Activated naive CD4-positive, alpha-beta T cell treated with anti-CD3 and anti-CD28 coated beads, Interleukin-2, amount 50 U/mL, for 72 hours (primary cell): ENCODE data around the gene MUC20. TPM values are rescaled to one million over a fixed set of nuclear protein-coding genes. Genes with fewer than 3 reads are reported as not detected.
"Not testable (repeated sequence)": the region's sequence is repeated elsewhere in the genome, so short reads cannot be mapped to it uniquely, and the experiment has no call there.

Experiments used
- ATAC-seq, 2 donors: fragments of 150-1000 bp; cut with Tn5 transposase; 2 replicates each; pipeline ENCODE4 v1.10.0; 2021; ENCODE audit warnings: mild to moderate bottlenecking in 2 of 2, moderate library complexity in 2 of 2
- DNase-seq, 2 donors: peaks; one replicate each; pipeline ENCODE4 v3.0.0; 2021 to 2022; ENCODE audit warnings: low spot score in 2 of 2
- H3K27ac Mint-ChIP-seq, 2 donors: one replicate each; pipeline ENCODE4 v1.8.0; 2022; ENCODE audit warnings: mild to moderate bottlenecking in 2 of 2, mixed read lengths in 2 of 2
- H3K36me3 Mint-ChIP-seq, 2 donors: one replicate each; pipeline ENCODE4 v1.8.0; 2022; ENCODE audit warnings: mixed read lengths in 2 of 2
- H3K9me3 Mint-ChIP-seq, 2 donors: one replicate each; pipeline ENCODE4 v1.8.0; 2022; ENCODE audit warnings: mixed read lengths in 2 of 2
- total RNA-seq, 2 donors: library from RNA; stranded (reverse); gene quantifications; one replicate each; pipeline ENCODE4 v1.2.3, GENCODE V29; 2022

Gene MUC20
- total RNA-seq, 2 donors from 2014 or later: 2.2 to 3.6 TPM

DNA sequence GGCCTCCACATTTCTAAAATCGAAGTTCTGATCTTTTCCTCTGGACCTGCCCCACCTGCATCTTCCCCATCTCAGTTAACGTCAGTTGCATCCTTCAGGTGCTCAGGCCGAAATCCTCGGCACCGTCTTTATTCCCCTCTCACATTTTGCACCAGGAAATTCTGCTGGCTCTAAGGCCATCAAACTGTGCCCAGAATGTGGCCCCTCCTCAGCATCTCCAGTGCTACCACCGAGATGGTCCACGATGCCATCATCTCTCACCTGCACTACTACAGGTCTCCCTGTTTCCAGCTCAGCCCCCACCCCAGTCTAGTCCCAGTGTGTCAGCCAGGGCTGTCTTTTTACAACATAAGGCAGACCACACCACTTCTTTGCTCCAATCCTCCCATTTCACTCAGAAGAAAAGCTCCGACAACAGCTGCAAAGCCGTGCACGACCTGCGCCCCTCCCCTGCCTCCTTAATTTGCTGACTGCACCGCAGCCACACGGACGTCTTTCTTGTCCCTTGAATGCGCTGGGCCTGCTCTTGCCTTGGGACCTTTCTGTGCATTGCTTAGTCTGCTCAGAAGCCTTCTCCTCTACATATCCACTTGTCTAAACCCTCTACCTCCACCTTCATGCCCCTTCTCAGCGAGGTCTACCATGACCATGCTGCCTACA is 14.4 kb downstream of the MUC20 start:
- DNase-seq: no peak
- Mint-ChIP-seq H3K36me3 (no peaks in the 10 kb centered on the region), H3K27ac (peak overlapping the region in 1 of 2 donors; percentile 31), H3K9me3 (no peaks in the 10 kb centered on the region)
- no peak for ATAC-seq

DNA sequence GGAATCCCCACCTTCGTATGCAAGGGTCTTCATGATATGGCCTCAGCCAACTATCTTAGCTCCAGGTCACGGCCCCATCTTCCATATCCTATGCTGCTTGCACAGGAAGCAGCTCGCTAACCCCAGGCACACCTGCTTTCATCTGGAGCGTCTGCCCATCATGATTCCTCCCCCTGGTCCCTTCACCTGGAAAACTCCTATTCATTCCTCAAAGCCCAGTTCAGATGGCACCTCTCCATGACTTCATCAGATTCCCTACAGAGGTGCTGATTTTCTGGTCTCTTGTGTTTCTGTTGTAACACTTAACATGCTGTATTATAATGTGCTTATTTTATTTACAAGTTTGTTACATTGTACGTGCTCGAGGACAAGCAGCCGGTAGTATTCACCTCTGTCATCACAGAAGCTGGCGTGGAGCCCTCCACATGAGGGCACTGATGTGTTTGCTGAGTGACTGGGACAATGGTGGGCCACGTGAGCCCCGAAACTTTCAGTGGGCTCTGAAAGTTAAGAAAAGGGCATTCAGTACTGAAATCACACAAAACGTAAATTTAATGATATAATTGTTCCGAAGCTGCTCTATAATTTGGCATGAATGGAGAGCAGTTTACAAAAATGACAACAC is 16.2 kb downstream of the MUC20 start:
- no peaks in the 10 kb centered on the region for H3K9me3 Mint-ChIP-seq
- H3K27ac Mint-ChIP-seq: no peak overlapping the region
- no peak for DNase-seq
- no peak for ATAC-seq
- no peaks in the 10 kb centered on the region for H3K36me3 Mint-ChIP-seq

DNA sequence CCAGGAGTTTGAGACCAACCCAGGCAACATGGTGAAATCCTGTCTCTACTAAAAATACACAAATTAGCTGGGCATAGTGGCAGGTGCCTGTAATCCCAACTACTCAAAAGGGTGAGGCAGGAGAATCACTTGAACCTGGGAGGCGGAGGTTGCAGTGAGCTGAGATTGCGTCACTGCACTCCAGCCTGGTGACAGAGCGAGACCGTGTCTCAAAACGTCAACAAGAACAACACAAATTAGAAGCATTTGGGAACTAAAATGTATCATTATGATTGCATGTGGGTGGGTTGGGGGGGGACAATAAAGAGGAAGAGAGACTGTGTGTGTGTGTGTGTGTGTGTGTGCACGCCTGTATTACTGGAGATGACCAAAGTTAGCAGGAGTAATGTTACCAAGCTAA is 17.0 kb downstream of the MUC20 start:
- not testable (repeated sequence) for ATAC-seq, H3K36me3 Mint-ChIP-seq, H3K27ac Mint-ChIP-seq, DNase-seq, H3K9me3 Mint-ChIP-seq

DNA sequence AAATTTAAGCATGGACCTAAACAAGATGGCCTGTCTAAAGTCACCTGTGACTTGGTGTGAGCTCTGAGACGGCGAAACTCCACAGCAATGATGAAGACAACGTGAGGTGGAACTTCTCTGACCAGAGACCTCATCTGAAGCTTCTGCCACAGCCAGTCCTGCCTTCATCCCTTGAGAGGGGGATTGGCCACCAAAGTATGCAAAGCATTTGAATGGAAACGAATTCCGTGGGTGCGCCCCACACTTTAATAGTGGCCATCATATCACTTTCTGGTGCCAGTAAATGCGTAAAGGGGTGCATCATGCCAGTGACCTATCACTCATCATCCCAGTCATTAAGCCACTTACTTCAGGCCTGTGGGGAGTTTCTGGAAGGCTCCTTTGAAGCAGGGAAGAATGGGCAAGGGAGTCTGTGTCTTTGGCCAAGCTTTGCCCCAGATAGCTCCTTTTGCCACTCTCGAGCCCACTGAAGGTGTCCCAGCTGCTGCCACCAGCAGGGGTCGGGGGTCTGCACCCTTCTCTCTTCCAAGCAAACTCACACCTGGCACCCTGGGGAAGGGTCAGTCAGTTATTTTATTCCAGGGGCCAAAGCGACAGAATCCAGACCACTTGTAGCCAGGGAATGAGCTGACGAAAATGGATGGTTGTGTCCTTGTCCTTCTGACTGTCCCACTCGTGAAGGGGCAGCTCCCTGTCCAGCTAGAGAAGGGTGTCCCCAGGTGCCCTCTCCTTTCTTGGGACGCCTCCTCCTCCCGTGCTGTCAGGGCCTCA is 17.7 kb downstream of the MUC20 start:
- DNase-seq: no peak
- Mint-ChIP-seq H3K9me3 (no peaks in the 10 kb centered on the region), H3K27ac (no peak overlapping the region), H3K36me3 (no peaks in the 10 kb centered on the region)
- ATAC-seq: no peak

DNA sequence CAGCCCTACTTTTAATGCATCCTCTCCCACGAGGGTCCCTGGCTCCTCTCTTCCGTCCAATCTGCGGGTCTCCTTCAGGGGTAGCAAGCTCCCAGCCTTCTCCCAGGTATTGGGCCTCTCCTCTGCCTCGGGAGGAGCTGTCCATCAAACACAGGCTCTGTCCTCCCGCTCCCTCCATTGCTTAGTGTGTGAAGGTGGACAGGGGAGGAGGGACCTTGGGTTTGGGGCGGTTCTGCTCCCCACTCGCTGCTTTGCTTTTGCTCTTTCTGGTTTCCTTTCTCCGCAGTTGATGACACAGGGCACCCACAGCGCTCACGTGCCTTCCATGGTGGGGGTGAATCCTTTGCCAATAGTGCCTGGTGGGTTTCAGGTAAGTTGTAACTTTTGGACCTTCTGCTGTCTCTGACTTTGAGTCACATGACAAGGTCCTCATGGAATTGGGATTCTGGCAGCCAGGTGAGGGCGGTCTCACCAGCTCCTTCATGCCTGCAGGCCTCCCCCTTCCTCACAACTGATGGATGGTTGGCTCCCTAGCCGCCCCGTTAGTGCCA is 18.9 kb downstream of the MUC20 start:
- Mint-ChIP-seq H3K9me3 (no peaks in the 10 kb centered on the region), H3K36me3 (no peaks in the 10 kb centered on the region), H3K27ac (peak overlapping the region in 1 of 2 donors; percentile 6)
- no peak for ATAC-seq
- no peak for DNase-seq

DNA sequence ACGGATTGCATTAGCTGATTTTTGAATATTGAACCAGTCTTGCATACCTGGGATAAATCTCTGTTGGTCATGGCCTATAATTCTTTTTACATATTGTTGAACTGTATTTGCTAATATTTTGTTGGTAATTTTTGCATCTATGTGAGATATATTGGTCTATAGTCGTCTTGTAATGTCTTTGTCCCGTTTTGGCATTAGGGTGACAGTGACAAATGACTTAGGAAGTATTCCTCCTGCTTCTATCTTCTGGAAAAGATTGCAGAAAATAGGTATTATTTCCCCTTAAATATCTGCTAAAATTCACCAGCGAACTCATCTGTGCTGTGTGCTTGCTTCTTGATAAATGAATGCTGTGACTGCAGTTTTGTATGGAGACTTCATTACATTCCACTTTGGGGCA is 23.7 kb downstream of the MUC20 start:
- Mint-ChIP-seq H3K36me3 (no peaks in the 10 kb centered on the region), H3K9me3 (no peaks in the 10 kb centered on the region), H3K27ac (no peak overlapping the region)
- DNase-seq (no peak), ATAC-seq (no peak)

DNA sequence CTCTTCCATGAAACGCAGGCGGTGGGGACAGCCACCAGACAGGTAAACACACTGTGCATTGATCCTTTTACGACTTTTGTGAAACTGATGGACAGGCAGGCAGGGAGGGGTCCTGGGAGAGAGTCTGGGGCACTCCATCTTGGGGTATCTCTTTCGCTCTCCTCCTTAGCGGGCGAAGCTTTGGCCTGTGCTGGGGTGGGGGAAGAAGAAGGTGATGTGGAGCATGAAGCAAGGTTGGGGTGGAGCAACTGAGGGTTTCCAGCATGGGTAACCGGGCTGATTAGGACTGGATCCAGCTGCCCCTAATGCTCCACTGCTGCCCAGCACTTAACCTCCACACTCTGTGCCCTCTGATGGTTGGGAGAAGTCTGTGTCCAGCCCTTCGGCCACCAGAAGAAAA is 25.6 kb downstream of the MUC20 start:
- Mint-ChIP-seq H3K36me3 (no peaks in the 10 kb centered on the region), H3K27ac (no peak overlapping the region), H3K9me3 (no peaks in the 10 kb centered on the region)
- ATAC-seq (no peak), DNase-seq (no peak)

DNA sequence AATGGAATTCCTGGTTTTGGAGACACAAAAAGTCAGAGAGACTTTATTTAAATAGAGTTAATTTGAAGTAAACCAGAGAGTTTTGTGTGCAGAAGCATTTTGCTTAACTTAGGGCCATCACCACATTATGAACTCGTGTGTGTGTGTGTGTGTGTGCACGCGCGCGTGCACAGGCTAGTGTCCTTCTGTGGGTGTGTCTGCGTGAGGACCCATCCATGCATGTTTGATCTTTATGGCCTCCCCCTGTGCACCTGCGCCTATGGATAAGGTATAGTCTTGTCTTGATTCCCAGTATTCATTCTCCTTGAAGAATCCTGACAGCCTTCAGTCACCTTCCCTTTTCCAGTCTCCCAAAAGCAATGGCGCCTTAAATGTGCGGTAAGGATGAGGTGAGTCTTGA is 26.0 kb downstream of the MUC20 start:
- DNase-seq: no peak
- Mint-ChIP-seq H3K27ac (no peak overlapping the region), H3K36me3 (no peaks in the 10 kb centered on the region), H3K9me3 (no peaks in the 10 kb centered on the region)
- no peak for ATAC-seq

DNA sequence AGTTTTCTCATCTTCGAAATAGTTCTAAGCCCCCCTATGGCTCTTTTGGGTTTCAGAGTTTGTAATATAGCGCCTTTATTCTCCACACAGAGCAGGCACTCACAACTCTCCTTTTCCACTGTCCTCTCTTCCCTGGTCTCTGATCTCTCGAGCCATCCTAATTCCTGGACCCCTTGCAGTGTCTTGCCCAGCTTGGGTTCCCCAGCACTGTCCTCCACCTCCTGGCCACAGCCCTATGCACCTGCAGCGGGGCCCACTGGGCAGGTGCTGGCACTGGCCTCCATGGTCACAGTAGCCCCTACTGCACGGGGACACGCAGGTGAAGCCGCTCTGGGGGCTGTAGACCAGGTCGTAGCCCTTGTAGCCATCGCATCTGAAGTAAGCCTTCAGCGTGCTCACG is 27.9 kb downstream of the MUC20 start:
- ATAC-seq: peak in 1 of 2 donors; percentile 12
- DNase-seq: no peak
- Mint-ChIP-seq H3K9me3 (no peaks in the 10 kb centered on the region), H3K27ac (peak overlapping the region in 1 of 2 donors; percentile 5), H3K36me3 (no peaks in the 10 kb centered on the region)

DNA sequence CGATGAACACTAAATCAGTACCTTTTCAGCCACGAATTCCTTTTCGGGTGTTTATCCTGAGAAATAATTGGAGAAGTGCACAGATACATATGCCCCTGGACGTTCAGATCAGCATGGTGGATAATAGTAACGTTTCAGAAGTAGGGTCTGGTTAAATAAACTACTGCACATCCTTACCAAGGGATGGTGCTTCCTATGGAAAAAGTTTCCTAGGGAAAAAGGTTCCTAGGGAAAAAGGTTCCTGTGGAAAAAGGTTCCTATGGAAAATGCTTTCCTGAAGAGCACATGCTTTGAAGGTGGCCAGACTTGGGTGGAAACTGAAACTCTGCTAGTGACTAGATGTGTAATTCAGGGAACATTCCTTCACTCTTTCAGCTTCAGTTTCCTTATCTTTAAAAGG is 28.3 kb downstream of the MUC20 start:
- H3K9me3 Mint-ChIP-seq, ATAC-seq: not testable (repeated sequence)
- H3K27ac Mint-ChIP-seq: peak overlapping the region in 1 of 2 donors; percentile 5

DNA sequence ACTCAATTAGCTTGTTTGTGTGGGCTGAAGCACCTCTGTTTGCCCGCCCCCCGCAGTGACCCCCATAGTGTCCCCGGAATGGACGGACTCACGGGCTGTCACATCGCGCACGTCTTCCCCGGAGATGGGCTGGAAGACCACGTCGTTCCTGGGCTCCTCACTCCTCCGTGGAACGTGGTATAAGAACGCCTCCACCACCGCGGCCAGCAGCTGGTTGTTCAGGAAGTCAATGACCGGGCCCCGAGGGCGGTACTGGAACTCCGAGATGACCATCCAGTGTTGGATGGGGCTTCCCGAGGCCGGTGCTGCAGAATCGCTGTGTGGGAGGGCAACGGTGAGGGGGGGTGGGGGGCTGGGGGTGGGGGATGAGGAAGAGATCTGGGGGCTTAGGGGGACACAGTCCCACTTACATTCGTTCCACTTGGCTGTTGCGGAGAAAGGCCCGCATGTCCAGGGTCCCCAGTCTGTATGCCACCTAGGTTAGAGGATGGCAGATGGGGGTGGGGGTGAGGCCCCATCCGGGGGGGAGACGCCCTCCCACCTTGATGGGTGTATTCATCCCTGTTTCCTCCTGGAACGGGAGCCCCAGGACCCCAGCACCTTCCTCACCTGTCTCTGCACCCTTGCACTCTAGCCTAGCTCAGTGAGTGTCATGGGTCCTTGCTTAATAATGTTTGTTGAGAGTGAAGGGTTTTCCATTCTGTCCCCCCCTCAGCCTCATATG is 30.2 kb downstream of the MUC20 start:
- no peak overlapping the region for H3K27ac Mint-ChIP-seq
- H3K9me3 Mint-ChIP-seq: no peaks in the 10 kb centered on the region
- H3K36me3 Mint-ChIP-seq: no peaks in the 10 kb centered on the region
- ATAC-seq: no peak
- DNase-seq: no peak

More for the DNA sequence above, 28.3 kb downstream of the MUC20 start:
- DNase-seq, H3K36me3 Mint-ChIP-seq: not testable (repeated sequence)

DNA sequence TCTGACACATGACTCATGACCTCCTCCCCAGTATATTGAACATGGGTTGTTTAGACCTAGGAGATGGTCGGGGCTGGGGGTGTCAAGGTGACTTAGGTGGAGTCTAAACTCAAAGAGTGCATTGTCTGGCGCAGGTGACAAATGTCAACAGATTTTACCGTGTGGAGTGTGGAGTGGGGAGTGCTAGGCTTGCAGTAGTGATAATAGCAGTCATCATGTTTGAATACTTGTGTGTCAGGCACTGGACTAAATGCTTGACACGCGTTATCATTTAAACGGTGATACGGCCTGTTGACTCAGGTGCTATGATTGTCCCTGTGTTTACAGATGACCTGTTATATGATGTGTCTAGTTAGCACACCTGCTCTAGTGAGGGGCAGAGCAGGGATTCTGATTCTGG is 30.8 kb downstream of the MUC20 start:
- Mint-ChIP-seq H3K9me3 (no peaks in the 10 kb centered on the region), H3K27ac (no peak overlapping the region), H3K36me3 (no peaks in the 10 kb centered on the region)
- no peak for ATAC-seq
- no peak for DNase-seq

DNA sequence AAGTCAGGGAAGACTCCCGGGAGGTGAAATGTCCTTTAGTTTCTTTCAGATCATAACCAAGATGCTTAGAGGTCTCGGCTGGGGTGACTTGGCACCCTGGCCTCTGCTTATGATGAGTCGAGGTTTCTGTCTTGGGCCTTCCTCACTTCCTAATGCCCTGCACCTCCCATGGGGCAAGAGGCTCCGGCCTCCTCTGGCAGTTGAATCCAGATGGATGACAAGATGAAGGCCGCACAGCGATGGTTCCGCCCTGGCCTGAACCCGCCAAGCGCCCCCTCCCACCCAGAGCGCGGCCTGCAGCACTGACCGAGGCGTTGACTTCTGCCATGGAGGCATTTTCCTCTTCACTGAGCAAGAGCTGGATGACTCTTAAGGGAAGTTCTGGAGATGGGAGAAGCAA is 31.3 kb downstream of the MUC20 start:
- Mint-ChIP-seq H3K9me3 (no peaks in the 10 kb centered on the region), H3K36me3 (no peaks in the 10 kb centered on the region), H3K27ac (no peak overlapping the region)
- DNase-seq: no peak
- ATAC-seq: no peak

DNA sequence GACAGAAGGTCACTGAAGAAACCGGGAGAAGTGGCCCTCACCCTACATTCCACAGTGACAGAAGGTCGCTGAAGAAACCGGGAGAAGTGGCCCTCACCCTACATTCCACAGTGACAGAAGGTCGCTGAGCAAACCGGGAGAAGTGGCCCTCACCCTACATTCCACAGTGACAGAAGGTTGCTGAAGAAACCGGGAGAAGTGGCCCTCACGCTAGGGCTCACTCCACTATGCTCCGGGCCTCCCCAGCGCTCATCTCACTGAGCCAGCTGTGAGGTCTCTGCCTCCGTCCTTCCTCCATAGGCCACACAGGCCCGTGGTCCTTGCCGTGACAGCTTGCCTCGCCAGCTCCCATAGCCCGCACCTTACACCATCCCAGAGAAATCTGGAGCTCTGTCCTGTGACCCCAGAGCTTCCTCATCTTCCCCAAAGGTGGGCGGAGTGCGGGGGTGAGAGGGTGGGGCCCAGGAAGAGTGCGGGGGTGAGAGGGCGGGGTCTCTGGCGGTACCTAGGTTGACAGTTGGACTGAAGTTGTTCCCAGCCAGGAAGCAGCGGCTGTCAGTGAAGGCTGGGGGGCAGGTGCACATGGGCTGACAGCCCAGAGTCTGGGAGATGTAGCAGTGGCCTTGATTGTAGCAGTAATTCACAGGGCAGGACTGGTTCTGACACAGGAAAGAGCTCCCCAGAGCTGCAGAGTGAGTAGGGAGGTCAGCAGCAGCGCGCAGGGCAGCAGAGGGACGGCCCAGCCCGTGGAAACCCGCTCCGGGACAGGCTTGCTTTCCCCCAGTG is 32.0 kb downstream of the MUC20 start:
- Mint-ChIP-seq H3K36me3 (no peaks in the 10 kb centered on the region), H3K27ac (no peak overlapping the region), H3K9me3 (no peaks in the 10 kb centered on the region)
- DNase-seq (no peak), ATAC-seq (no peak)

DNA sequence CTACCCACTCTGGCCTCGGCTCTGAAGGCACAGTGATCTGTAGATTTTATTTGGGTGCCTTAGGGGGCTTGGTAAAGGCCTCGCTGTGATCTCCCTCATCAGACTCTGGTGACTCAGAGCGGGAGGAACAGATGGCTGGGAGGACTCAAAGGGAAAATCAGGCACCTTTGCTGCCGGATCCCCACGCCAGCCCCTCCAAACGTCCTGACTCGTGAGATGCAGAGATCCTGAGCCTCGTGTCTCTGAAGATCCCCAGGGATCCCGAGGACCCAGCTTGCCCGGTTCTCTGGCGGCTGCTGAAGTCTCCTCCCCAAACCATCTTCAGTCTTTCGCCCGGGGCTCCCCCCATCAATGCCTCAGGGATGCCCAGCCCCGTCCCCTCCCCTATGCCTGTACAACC is 32.8 kb downstream of the MUC20 start:
- no peak for ATAC-seq
- Mint-ChIP-seq H3K27ac (no peak overlapping the region), H3K9me3 (no peaks in the 10 kb centered on the region), H3K36me3 (no peaks in the 10 kb centered on the region)
- DNase-seq: no peak

DNA sequence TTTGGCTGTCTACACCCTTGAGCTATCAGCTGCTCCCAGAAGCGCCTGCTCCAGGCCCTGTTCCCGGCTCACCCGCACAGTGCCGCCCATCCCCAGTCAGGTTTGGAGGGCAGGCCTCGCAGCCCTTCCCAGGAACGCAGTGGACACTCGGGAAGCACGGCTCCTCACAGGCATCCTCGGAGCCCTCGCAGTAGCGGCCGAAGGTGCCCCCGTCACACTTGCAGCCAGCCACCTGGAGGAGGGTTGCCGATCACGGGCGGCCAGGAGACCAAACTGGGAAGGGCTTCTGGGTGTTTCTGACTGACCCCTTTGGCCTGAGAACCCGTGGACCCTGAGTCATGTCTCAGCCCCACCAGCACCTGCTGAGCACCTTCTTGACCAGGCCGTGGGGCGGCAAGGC is 33.4 kb downstream of the MUC20 start:
- ATAC-seq (no peak), DNase-seq (no peak)
- no peak overlapping the region for H3K27ac Mint-ChIP-seq
- H3K36me3 Mint-ChIP-seq: no peaks in the 10 kb centered on the region
- H3K9me3 Mint-ChIP-seq: no peaks in the 10 kb centered on the region
